Activated naive CD4-positive, alpha-beta T cell treated with anti-CD3 and anti-CD28 coated beads, Interleukin-2, amount 50 U/mL, for 72 hours (primary cell): ENCODE data around the gene C10orf53. TPM values are rescaled to one million over a fixed set of nuclear protein-coding genes. Genes with fewer than 3 reads are reported as not detected.

Experiments
- ATAC-seq, 2 donors: fragments of 150-1000 bp; cut with Tn5 transposase; 2 replicates each; pipeline ENCODE4 v1.10.0; 2021; ENCODE audit warnings: mild to moderate bottlenecking in 2 of 2, moderate library complexity in 2 of 2
- DNase-seq, 2 donors: peaks; one replicate each; pipeline ENCODE4 v3.0.0; 2021 to 2022; ENCODE audit warnings: low spot score in 2 of 2
- H3K27ac Mint-ChIP-seq, 2 donors: one replicate each; pipeline ENCODE4 v1.8.0; 2022; ENCODE audit warnings: mild to moderate bottlenecking in 2 of 2, mixed read lengths in 2 of 2
- H3K36me3 Mint-ChIP-seq, 2 donors: one replicate each; pipeline ENCODE4 v1.8.0; 2022; ENCODE audit warnings: mixed read lengths in 2 of 2
- H3K9me3 Mint-ChIP-seq, 2 donors: one replicate each; pipeline ENCODE4 v1.8.0; 2022; ENCODE audit warnings: mixed read lengths in 2 of 2
- total RNA-seq, 2 donors: library from RNA; stranded (reverse); gene quantifications; one replicate each; pipeline ENCODE4 v1.2.3, GENCODE V29; 2022

The C10orf53 gene
- total RNA-seq, 2 donors from 2014 or later: not detected

- H3K36me3 Mint-ChIP-seq: no peaks in the 10 kb centered on the region
- ATAC-seq (peak; percentile 20 to 35), DNase-seq (peak in 1 of 2 donors; percentile 38)
- peak overlapping the region in 1 of 2 donors; percentile 19 for H3K27ac Mint-ChIP-seq
- H3K9me3 Mint-ChIP-seq: no peaks in the 10 kb centered on the region
These were observed 29.3 kb upstream of the C10orf53 start for GRCh38 chr10:49649936-49650723.

- ATAC-seq (no peak), DNase-seq (peak in 1 of 2 donors; percentile 39)
- H3K36me3 Mint-ChIP-seq: no peaks in the 10 kb centered on the region
- no peak overlapping the region for H3K27ac Mint-ChIP-seq
- no peaks in the 10 kb centered on the region for H3K9me3 Mint-ChIP-seq
These were observed 28.8 kb upstream of the C10orf53 start for GRCh38 chr10:49650724-49651034.

- H3K36me3 Mint-ChIP-seq: no peaks in the 10 kb centered on the region
- ATAC-seq (no peak), DNase-seq (peak in 1 of 2 donors; percentile 38)
- H3K27ac Mint-ChIP-seq: no peak overlapping the region
- H3K9me3 Mint-ChIP-seq: peaks cover 0 to under 1% of the 10 kb centered on the region in 2 donors
These were observed 28.2 kb upstream of the C10orf53 start for GRCh38 chr10:49651039-49651835.

- H3K27ac Mint-ChIP-seq: no peak overlapping the region
- no peaks in the 10 kb centered on the region for H3K36me3 Mint-ChIP-seq
- no peak for ATAC-seq
- DNase-seq: peak in 1 of 2 donors; percentile 21
- H3K9me3 Mint-ChIP-seq: peaks cover 0 to 7% of the 10 kb centered on the region in 2 donors
These were observed 27.5 kb upstream of the C10orf53 start for GRCh38 chr10:49651917-49652316.

GRCh38 chr10:49652421-49653272, 26.8 kb upstream of the C10orf53 start:
- ATAC-seq (no peak), DNase-seq (peak in 1 of 2 donors; percentile 18)
- no peak overlapping the region for H3K27ac Mint-ChIP-seq

GRCh38 chr10:49653273-49653929, 26.1 kb upstream of the C10orf53 start:
- ATAC-seq (no peak), DNase-seq (peak in 1 of 2 donors; percentile 48)
- H3K9me3 Mint-ChIP-seq: peaks cover 0 to 7% of the 10 kb centered on the region in 2 donors
- H3K36me3 Mint-ChIP-seq: no peaks in the 10 kb centered on the region
- H3K27ac Mint-ChIP-seq: no peak overlapping the region

More at GRCh38 chr10:49652421-49653272, 26.8 kb upstream of the C10orf53 start:
- Mint-ChIP-seq H3K9me3 (peaks cover 0 to 7% of the 10 kb centered on the region in 2 donors), H3K36me3 (no peaks in the 10 kb centered on the region)

GRCh38 chr10:49654036-49654693, 25.3 kb upstream of the C10orf53 start:
- peaks cover 6% of the 10 kb centered on the region in 2 donors for H3K36me3 Mint-ChIP-seq
- H3K9me3 Mint-ChIP-seq: peaks cover 5 to 14% of the 10 kb centered on the region in 2 donors
- DNase-seq (peak in 1 of 2 donors; percentile 44), ATAC-seq (no peak)
- H3K27ac Mint-ChIP-seq: no peak overlapping the region

- H3K9me3 Mint-ChIP-seq: peaks cover 11 to 21% of the 10 kb centered on the region in 2 donors
- H3K27ac Mint-ChIP-seq: no peak overlapping the region
- peaks cover 7 to 9% of the 10 kb centered on the region in 2 donors for H3K36me3 Mint-ChIP-seq
- peak in 1 of 2 donors; percentile 20 for DNase-seq
- no peak for ATAC-seq
These were observed 24.4 kb upstream of the C10orf53 start for GRCh38 chr10:49655099-49655498.

- H3K9me3 Mint-ChIP-seq: peaks cover 11 to 21% of the 10 kb centered on the region in 2 donors
- DNase-seq: no peak
- no peak overlapping the region for H3K27ac Mint-ChIP-seq
- no peak for ATAC-seq
- peaks cover 7 to 9% of the 10 kb centered on the region in 2 donors for H3K36me3 Mint-ChIP-seq
These were observed 22.5 kb upstream of the C10orf53 start for GRCh38 chr10:49656845-49657493.

- peaks cover 11 to 21% of the 10 kb centered on the region in 2 donors for H3K9me3 Mint-ChIP-seq
- ATAC-seq (no peak), DNase-seq (no peak)
- peaks cover 7 to 9% of the 10 kb centered on the region in 2 donors for H3K36me3 Mint-ChIP-seq
- H3K27ac Mint-ChIP-seq: no peak overlapping the region
These were observed 21.8 kb upstream of the C10orf53 start for GRCh38 chr10:49657606-49658005.

- peaks cover 7 to 9% of the 10 kb centered on the region in 2 donors for H3K36me3 Mint-ChIP-seq
- H3K9me3 Mint-ChIP-seq: peaks cover 11 to 20% of the 10 kb centered on the region in 2 donors
- DNase-seq (no peak), ATAC-seq (no peak)
- H3K27ac Mint-ChIP-seq: no peak overlapping the region
These were observed 18.2 kb upstream of the C10orf53 start for GRCh38 chr10:49661140-49661856.

- ATAC-seq (no peak), DNase-seq (no peak)
- H3K36me3 Mint-ChIP-seq: peaks cover 7 to 9% of the 10 kb centered on the region in 2 donors
- H3K27ac Mint-ChIP-seq: no peak overlapping the region
- peaks cover 11 to 14% of the 10 kb centered on the region in 2 donors for H3K9me3 Mint-ChIP-seq
These were observed 17.2 kb upstream of the C10orf53 start for GRCh38 chr10:49662169-49662830.

GRCh38 chr10:49663596-49663995, 15.9 kb upstream of the C10orf53 start:
- no peak for ATAC-seq
- H3K36me3 Mint-ChIP-seq: peaks cover 7 to 9% of the 10 kb centered on the region in 2 donors
- H3K27ac Mint-ChIP-seq: no peak overlapping the region

More at GRCh38 chr10:49663596-49663995, 15.9 kb upstream of the C10orf53 start:
- no peak for DNase-seq
- H3K9me3 Mint-ChIP-seq: peaks cover 11 to 13% of the 10 kb centered on the region in 2 donors
